ENCODE measurements around the gene SOX6.
"Not testable (repeated sequence)": the region's sequence is repeated elsewhere in the genome, so short reads cannot be mapped to it uniquely, and the experiment has no call there.

Gene SOX6

GRCh38 chr11:16036218-16036617, 320.1 kb downstream of the SOX6 start:
- no peak for DNase-seq (ENCODE audit: low read depth)

DNA sequence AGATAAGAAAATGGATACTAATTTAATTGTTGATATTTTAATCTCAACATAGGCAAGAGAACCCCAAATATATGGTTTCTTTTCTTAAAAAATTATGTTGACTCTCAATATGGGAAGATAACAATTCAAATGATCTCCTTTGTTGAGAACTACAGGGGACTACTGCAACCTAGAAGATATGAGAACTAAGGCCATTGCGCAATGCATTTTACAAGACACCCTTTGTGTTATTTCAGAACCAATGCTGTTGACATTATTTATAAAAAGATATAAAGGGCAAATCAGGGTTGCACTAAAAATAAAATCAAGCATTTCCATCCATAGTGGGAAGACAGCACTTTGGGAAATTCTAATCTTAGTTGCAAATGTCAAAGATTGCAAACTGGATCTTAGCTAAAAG, 322.3 kb downstream of the SOX6 start:
- DNase-seq (ENCODE audit: low read depth) = no peak

GRCh38 chr11:16032974-16033373, 323.4 kb downstream of the SOX6 start:
- DNase-seq (ENCODE audit: low read depth) = no peak

DNA sequence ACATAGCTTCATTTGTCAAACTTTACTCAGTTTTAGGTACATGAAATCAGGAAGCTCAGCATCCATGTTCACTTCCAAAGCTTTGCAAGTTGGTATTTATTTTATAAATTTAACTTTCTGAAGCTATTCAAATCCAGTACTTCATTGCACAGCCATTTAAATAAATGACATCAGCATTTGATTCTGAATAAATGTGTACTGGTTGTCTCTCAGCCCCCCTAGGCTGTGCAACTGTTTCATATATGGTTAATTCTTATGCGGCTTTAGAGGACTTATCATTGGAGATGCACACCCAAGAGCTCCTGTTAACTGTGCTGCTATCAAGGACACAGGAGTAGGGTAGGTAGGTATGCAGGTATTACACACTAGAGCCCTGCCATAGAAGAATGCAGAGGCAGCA, 325.1 kb downstream of the SOX6 start:
- no peak for DNase-seq (ENCODE audit: low read depth)

GRCh38 chr11:16030664-16031063, 325.7 kb downstream of the SOX6 start:
- DNase-seq (ENCODE audit: low read depth) = no peak

DNA sequence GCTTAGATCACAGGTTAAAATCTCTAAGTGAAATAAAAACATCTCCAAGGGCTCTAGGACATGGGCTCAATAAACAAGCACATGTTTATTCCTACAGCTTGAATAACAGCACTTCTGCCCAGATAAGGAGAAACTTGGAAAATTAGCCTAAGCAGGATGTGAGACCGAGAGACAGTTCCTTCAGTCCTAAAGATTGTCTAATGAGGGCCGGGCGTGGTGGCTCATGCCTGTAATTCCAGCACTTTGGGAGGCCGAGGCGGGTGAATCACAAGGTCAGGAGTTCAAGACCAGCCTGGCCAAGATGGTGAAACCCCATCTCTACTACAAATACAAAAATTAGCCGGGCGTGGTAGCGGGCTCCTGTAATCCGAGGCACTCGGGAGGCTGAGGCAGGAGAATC, 327.2 kb downstream of the SOX6 start:
- DNase-seq (ENCODE audit: low read depth) = not testable (repeated sequence)

- DNase-seq (ENCODE audit: low read depth) = no peak
These were observed 327.9 kb downstream of the SOX6 start for GRCh38 chr11:16028419-16028818.

DNA sequence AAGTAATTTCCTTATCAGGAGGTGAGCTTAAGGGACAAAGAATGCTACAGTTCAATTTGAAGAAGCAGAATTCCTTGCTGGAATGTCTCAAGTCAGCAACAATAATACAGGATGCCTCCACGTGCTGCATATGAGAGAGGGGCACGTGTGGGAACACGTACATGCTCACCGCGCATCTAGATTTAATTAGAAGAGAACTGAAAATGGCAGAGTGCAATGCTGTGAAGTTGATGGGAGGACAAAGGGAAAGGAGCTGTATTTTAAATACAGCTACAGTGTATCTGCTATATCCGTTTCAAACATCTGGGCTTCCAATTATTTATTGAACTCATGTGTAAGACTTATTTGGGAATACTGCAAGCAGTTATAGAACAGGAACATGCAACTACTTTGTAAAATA, 328.7 kb downstream of the SOX6 start:
- DNase-seq (ENCODE audit: low read depth) = no peak

DNA sequence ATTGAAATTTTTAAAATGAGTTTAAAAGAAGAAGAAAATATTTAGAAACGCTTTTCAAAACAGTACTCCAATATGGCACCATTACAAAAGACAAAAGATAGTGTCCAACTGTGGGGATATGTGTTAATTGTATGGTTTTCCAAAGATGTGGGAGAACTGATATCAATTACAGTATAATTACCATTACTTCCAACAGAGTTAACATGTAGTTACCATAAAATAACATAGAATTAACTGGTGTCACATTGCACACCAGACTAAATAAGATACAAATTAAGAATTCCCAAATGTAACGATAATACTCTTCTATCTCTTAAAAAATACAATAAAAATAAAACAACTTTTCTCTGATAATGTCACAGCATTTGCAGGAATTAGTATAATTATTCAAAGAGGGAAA, 329.5 kb downstream of the SOX6 start:
- DNase-seq (ENCODE audit: low read depth) = no peak

DNA sequence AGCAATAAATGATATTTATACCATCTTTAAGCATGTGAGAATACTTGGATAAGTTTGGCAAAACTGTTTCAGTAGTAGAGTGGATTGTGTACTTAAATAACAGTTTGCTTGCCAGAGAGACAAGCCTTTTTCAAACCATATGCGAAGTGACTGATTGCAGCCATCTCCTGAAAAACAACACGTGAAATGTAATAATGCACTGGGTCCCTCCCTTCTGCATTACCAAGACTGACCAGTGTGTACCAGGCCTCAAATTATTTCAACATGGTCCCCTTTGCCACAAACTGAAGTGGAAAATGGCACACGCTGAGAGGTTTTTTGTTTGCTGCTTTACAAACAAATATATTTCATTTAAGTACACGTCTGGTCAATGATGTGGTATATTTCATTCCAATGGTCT, 337.4 kb downstream of the SOX6 start:
- DNase-seq (ENCODE audit: low read depth) = no peak

- DNase-seq (ENCODE audit: low read depth) = no peak
These were observed 339.9 kb downstream of the SOX6 start for GRCh38 chr11:16016468-16016829.

DNA sequence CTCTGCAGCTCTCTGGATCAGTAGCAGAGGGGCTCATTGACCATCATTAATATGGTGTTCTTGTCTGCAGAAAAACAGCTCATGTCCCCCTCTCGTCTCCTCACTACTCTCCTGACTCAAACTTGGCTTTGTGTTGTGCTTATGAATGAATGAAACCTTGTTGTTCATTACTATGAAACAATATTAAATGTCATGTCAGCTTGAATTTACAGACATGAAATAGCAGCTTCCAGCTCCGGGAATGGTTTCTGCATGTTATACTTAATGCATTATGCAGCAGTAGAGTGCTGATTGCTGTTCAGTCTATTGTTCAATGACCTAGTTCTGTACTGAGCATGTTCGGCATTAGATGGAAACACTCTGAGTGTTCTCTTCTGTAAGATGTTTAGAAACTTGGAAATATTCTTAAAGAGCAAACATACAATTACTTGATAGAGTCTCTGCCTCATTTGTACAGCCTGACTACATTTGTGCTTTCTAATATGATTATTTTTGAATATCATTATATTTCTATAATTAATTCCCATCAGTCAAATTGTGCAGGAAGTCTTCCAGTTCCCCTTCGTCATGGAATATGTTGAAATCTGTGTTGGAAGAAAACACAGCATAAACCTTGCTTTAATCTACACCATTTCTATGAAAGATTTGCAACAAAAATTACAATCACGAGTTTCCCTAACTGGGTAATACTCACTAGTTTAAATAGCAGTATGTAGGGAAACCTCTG, 340.4 kb downstream of the SOX6 start:
- DNase-seq (ENCODE audit: low read depth) = no peak

GRCh38 chr11:16013649-16014275, 342.6 kb downstream of the SOX6 start:
- DNase-seq (ENCODE audit: low read depth) = no peak

DNA sequence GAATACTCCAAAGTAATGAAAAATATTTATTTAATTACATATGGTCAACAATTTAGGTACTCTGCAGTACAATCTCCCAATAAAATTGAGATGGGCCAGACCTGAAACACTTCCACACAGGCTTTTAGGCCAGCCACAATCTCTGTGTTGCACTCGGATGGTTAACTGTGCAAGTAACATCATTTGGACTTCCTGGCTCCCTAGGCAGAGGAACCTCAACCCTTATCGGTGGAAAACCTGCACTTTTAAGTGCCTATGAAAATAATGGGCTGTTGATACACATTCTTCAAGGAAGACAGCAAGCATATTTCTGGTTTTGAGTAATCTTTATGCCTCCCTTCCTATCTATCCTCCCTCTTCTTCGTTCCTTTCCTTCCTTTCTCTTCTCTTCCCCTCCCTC, 343.1 kb downstream of the SOX6 start:
- DNase-seq (ENCODE audit: low read depth) = no peak

DNA sequence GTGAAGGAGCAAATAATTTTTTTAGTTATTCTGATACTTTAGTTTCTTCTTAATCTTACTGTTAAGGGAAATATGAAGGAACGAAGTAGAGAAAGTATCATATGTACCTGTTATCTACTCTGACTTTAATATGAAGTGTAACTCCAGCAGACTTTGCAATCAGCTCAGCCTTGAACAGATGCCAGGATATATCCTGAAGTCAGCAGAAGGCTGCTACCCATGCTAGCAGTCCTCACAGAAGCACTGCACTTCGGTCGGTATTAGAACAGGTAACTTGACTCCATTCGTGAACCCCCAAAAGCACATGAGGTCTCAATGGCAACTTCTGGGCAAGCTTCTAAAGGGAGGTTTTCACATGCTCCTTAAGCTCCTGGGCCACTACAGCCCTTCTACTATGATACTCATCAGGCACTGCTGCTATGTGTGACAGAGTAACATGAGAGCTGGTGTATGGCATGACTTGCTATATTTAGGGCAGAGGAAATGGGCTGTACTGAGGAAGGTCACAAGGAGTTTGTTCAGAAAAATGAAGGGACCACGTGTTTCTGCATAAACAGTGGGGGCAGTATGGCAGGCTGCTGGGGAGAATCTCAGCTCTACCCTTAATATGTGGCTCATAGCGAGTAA, 344.1 kb downstream of the SOX6 start:
- DNase-seq (ENCODE audit: low read depth) = no peak

GRCh38 chr11:16011396-16011795, 344.9 kb downstream of the SOX6 start:
- DNase-seq (ENCODE audit: low read depth) = no peak

- DNase-seq (ENCODE audit: low read depth) = no peak
These were observed 347.3 kb downstream of the SOX6 start for GRCh38 chr11:16009021-16009420.

DNA sequence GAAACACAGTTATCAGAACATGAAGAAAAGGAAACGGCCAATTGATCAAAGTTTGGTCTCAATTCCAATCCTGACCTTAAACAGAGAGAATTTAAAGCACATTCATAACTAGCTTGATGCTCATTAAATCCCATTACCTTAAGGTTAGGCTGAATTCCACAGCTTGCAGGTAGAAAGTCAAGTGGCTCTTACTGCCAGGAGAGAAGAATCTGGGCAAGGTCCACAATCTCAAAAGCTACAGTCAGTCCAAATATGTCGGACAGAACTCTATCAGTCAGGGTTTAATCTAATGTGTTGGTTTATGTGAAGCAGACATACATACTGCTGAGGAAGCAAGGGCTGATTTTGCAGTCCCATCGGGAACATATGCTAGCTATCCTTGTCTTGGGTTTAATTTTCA, 348.8 kb downstream of the SOX6 start:
- no peak for DNase-seq (ENCODE audit: low read depth)

DNA sequence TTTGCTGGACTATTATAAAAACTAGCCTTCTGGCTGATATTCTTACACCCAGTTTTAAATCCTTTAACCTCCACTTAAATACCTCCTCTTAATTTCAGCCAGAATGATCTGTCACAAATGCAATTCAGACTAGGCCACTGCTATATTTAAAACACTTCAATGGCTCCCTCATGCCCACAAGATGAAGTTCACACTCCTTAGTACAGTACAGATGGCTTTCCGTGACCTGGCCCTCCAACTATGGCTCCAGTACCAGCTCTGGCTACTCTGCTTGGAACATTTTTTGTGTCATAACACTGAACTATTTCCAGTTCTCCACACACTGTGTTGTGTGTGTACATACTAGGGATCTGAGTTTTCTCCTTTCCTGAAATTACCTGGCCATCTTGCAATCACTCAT, 353.4 kb downstream of the SOX6 start:
- no peak for DNase-seq (ENCODE audit: low read depth)

DNA sequence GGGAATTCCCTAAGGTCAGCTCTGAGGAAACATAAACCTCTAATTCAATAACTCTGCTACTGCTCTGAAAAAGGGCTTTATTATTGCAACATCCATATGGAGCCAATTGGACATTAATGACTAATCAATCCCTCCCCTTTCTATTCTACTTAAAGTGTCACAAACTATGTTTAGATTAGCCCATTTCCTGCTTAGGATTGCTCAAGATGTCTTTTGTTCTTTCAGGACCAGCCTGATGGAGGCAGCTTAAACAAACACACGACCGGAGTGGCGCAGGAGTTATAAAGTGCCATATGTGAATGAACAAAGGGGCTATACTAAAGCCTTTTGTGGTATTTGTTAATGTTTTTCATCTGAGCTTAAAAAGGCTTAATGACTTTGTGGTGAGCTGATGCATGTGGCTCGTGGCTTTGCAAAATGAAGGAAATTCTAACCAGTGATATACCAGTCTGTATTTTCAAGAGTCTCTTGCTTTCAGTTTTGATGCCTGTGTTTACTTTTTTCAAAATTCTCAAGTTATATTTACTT, 354.4 kb downstream of the SOX6 start:
- no peak for DNase-seq (ENCODE audit: low read depth)

- no peak for DNase-seq (ENCODE audit: low read depth)
These were observed 355.2 kb downstream of the SOX6 start for GRCh38 chr11:16001044-16001568.

GRCh38 chr11:16000065-16000464, 356.3 kb downstream of the SOX6 start:
- no peak for DNase-seq (ENCODE audit: low read depth)

GRCh38 chr11:15993345-15993744, 363.0 kb downstream of the SOX6 start:
- DNase-seq (ENCODE audit: low read depth) = no peak
